NCI-H1105 (cell line): Measurements from ENCODE around the gene PTPRD.

ENCODE experiments used
- DNase-seq: peaks from one replicate; lab custom pipeline; 2025; lab: John Stamatoyannopoulos, UW

PTPRD gene

DNA sequence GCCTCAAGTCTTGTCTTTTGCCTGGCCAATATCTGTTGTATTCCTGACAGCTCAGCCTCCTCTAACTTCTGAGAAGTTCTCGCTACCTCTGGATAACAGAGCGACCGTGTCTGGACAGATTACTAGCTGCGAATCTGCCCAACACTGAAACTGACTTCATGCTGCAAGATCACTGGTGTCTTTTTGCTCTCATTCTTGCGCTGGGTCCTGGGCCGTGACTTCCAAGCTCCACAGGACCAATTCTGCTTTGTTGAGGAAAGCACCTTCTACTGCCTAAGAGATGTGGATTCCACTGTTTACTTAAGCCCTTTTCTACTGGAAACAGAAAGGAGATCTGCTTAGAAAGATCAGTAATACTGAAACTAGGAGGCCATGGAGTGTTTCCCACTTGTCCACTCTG, 1834.4 kb downstream of the PTPRD start:
- no peak for DNase-seq

DNA sequence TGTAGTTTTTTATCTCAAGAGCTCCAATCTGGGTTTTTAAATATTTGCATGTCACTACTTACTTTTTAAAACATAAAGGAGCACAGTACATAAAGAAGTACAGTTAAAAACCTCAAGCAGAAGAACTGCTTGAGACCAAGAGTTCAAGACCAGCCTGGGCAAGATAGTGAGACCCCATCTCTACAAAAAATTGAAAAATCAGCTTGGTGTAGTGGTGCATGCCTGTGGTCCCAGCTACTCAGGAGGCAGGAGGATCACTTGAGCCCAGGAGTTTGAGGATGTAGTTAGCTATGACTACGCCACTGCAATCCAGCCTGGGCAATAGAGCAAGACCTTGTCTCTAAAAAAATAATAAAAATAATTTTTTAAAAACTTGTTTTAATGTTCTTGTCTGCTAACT, 1840.5 kb downstream of the PTPRD start:
- DNase-seq: no peak

DNA sequence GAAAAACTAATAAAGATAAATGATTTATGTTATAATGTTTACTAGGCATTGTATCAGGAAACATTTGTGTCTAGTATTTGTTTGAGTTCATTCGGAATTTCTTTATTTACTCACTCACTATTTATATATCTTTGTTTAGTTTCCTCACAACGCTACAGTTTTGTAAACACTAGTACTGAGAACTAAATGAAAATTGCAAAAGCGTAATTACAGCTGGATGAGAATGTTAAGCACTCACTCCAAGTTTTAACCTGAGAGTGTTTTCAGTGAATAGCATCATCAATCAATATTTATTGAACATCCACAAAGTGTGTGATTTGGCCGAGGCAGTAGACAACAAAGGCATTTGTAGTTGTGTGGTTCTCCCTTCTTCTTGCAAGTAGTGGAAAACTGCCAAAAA, 1843.6 kb downstream of the PTPRD start:
- DNase-seq: peak; percentile 13

DNA sequence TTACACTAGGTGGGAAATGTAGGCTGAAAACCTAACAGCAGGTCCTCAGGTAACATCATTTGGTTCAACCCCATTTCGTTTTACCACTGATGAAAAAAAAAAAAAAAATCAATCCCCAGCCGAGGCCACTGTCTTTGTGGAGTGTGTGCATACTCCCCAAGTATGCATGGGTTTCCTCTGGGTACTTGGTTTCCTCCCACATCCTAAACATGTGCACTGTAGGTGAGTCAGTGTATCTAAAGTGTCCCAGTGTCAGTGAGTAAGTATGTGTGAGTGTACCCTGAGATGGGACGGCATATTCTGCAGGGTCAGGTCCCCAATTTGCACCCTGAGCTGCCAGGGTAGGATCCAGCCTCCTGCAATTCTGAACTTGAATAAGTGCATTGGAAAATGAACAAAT, 1846.7 kb downstream of the PTPRD start:
- no peak for DNase-seq

DNA sequence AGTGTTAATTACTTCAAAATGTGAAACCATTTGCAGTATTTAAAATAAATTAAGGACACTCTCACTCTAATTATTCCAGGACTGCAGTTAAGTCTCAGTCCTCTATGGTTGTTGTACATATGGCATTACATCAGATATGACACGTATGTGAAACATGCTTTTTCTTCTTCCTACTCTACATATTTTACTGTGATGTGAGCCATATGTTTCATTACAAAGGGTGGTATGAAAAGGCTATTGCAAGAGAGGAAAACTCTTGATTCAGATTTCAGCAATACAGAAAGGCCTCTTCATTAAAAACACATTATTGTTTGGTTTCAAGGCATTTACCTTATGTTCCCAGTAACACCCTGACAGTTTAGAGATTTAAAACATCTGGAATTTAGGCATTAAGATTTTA, 1848.8 kb downstream of the PTPRD start:
- DNase-seq: no peak

DNA sequence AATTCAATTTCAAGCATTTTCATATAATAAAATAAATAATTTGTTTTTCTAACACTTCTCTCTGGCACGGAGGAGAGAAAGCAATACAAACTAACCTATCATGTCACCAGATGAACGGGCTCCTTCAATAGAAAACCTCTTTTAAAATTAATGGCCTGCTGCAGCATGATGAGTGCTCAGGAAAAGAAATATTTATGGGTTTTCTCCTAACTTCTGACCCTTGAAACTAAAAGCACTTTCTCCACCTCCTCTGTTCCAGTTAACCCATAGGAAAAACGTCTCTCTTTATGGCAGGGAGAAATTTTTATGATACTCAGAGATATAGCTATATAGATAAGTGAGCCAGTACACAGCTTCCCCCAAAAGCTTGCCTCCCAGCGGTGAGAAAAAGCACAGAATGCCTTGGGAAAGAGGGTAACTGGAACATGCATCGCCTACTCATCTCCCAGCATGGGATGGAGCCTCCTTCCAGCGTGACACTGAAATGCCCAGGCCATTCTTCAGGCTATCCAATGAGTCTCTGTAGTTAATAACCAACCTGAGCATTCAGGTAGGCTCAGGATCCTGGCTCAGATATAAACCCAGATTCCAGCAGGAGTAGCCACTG, 1850.2 kb downstream of the PTPRD start:
- no peak for DNase-seq

DNA sequence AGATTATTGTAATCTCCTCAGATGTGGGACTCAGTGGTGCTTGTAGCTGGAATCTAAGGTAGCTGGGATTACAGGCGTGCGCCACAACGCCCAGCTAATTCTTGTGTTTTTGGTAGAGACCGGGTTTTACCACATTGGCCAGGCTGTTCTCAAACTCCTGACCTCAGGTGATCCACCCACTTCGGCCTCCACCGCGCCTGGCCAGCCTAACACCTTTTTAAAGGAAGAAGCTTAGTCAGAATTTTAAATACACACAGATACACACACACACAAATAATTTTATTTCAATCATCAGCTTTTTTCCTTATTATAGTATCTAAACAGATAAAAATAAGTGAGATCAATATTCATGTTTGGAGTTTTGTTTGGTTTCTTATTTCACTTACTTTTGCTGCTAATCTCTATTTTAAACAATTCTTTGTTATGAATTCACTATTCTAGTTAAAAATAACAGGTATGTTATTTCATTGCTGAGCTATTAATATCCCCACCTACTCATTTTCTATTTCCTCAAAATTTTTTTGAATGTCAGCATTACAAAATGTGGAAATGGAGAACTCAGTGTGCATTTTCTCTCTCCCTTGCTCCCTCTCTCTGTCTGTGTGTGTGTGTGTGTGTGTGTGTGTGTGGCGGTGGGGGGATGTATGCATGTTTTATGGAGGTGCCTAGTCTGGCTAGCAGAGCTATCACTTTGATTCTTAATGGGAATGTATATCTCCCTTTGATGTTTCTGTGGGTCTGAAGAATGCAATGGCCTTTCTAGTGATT, 1852.6 kb downstream of the PTPRD start:
- DNase-seq: no peak

DNA sequence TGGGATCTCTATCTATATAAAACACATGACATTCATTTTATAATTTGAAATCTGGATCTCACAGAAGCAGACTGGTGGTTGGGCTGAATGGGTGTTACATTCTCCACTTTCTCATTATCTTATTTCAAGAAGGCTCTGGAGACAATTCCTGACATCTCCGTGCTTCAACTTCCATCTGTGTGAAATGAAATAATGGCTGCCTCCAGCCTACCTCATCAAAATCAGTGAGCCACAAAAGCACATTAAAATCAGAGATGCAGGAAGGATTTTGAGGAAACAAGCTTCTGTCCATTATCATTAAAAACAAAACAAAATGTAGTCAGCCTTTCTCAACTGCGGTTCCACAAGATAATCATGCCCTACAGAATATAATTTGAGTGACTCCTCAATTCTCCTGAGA, 1854.9 kb downstream of the PTPRD start:
- DNase-seq: no peak

DNA sequence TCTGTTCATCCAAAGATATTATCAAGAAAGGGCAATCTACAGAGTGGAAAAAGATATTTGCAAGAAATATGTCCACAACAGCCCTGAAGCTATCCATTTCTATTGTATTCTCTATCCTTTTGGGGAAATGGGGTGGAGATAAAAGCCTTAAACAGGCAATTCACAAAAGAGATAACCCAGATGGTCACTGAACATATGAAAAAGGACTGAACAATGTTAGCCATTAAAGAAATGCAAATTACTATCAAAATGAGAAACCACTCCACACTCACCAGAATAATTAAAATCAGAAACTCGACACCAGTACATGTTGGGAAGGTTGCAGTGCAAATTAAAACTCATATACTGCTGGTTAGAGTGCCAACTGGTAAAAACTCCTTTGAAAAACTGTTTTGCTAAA, 1858.1 kb downstream of the PTPRD start:
- DNase-seq: no peak

DNA sequence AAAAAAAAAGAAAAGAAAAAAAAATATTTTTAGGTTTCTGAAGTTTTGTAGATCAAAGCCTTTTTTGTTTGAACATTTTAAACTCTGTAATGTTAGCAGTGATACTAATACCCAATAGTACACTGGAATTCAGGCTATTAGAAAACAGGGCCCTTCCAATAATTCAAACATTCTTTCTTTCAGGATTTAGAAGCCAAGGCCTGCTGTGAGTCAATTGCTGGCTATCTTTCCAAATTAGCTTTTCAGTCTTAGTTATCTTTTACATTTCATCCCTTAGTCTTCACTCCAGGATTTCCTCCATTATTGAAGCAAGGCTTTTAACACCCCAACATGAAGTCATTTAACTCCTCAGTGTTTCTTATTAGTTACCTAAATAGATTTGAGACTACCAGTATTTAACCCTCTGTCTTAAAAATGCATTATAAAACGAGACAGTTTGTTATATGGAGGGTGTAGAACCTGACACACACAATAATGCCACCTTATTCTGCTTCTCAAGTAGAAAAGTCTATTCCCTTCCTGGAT, 1861.3 kb downstream of the PTPRD start:
- DNase-seq: no peak

DNA sequence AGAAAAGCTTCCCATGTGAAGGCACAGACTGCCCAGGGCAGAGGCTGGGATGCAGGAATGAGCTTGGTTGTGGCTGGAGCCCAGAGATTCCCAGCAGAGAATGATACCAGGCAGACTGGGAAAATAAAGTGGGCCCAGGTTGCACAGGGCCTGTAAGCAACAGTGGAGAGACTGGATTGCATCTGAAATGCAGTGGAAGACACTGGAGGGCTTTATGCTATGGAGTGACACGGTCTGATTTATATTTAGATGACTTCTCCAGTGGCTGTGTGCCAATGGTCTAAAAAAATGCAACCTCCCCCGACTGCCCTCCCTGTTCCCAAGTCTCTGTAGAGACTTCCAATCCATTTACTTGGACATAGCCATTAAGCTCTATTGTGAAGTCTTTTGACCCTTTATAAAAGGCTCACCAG, 1862.2 kb downstream of the PTPRD start:
- no peak for DNase-seq

DNA sequence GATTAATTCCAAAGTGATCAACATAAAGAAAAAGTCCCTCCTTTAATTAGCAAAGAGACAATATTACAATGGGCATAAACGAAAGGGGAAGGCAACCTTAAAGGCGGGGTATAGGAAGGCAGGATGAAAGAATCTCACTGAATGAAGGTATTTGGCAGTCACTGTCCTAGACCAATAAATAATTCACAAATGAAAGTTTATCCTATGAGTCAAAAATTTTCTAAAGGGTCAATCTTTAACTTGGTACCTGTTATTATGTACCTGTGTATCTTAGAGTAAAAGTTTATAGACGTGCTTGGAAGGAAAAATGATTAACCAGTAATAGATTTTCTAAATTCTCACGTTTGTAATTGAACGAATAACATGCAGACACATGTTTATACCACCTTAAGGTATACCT, 1867.5 kb downstream of the PTPRD start:
- no peak for DNase-seq

DNA sequence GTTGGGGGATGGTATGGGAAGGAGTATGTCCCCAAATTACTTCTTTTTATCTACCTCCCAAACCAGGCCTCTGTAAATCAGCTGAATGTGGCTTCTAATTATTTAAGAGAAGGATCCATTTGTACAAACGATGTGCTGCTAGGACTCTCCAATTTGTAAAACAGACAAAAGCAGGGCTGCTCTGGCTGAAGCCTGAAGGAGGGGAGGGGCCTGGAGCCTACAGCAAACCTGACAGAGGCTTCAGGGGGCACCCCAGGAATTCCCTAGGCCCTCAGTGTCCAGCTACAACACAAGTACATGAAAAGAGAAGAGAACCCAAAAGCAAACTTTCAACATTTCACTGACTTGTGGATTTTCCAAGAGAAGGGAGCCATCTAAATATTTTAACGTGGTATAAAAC, 1873.9 kb downstream of the PTPRD start:
- DNase-seq: no peak

DNA sequence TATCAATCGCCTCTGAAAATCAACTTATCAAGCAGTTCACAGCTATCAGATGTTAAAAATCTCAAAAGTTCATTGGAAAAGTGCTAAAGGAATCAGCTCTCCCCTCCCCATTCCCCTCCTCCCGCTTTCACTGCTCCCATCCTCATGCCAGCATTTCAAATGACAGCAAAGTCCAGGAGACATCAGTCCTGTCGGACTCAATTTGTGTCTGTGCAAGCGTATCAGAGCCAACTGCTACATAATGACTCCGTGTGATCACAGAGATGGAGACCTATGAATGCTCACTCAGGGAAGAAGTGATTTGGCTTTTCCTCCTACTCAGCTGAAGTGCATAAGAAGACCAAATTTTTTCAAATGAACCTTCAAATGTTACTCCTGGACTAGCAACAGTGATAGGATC, 1876.0 kb downstream of the PTPRD start:
- DNase-seq: no peak

DNA sequence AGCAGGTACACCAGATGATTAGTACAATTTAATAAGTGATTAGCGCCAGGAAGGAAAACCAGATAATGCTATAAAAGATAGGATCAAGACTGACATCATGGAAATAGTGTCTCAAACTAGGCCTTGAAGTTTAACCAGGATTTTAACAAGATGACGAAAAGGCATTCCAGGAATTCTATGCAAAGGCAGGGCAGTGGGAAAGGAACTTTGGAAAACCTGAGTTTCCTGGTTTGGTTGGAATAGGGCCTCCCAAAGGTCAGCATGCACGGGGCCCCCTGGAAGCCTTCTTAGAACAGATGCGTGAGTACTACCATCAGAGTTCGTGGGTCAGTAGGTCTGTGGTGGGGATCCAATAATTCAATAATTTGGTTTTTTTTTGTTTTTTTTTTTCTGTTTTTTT, 1878.0 kb downstream of the PTPRD start:
- no peak for DNase-seq

DNA sequence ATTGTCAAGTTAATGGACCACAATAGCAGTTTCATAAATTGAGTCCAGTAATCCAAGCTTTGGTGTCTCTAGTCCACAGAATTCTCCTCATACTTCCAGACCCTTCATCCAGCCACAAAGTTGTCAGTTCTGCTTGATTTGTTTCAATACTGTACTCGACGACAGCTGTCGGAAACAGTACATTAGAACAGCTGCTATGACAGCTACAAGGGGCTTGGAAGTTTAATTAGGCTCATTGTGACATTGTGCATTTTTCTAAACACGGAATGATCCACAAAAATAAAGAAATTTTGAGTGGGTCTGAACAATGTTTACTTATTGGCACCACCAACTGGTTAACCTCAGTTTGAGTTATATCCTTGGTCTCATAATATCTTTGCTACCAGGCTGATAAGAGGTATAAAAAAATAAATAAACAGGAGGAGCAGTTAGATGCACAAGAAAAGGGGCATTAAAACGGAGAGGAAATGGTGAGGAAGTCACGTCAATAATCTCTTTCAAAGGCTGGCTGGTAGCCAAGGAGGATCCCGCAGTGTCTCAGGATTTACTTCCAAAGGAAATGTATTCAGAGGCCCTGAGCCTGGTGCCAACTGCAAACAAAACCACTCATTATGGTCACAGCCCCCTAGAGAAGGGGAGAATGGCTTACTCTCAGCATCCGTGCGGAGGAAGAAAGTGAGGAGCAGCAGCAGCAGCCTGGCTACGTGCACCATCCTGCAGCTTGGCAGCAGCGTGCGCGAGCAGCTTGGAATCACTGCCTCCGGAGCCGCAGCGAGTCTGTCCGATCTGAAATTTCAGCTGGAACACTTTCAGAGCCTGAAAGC, 1879.5 kb downstream of the PTPRD start:
- peak; percentile 89 for DNase-seq

DNA sequence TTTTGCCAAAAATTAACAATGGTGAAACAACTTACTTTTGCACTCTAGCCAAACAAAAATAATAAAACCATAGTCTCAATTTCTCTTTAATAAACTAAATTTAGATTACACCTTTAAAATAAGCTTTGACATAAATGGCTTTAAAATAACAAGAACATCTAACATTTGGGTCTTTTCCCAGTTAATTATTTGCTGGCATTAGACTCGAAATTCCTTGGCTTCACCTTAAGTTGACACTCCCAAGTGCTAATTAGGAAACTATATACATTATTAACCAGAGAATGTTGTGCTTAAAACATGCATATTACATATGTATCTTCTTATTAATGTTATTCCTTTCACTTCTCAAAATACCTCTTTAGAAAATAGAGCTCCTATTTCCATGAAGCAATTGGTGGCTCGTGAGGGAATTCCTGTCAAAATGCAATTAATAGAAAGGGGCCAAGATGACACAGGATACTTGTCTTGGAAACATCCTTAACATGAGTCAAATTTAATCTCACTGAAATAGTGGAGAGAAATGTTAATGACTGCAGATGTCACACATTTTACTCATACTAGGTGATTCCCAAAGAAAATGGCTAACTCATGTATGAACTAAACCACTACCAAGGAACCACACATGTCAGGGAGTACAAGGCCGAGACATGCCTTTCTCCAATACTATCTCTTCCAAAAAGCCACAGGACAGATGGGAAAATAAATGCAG, 1880.3 kb downstream of the PTPRD start:
- no peak for DNase-seq

DNA sequence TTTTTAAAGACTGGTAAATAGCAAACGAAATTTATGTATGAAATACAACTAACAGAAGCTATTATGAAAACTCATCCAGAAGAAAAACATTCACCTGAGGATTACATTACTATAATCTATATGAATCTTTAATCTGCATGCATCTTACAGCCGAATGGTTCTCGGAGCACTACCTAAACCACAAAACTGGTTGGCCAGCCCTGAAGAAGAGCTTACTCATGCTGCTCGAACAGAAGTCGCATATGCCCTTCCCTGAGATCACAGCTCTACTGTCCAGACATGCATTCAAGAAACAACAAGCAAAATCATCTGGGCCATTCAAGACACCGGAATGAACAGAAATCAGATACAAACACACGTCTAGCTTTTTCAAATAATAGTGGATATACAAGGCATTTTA, 1882.2 kb downstream of the PTPRD start:
- DNase-seq: no peak

DNA sequence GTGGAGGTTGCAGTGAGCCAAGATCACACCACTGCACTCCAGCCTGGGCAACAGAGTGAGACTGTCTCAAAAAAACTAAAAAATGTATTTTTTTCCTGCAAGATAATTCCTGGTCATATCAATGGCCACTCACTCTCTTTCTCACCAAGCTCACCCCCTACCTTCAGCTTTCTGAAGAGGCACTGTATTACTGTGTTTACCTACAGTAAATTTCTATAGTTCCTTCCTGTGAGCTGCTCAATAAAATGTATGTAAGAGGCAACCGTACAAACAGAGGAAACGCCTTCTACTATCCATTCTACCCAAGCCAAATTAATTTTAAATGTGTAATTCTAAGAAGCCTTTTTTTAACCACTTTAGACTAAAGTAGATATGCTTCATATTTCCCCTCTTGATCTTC, 1883.9 kb downstream of the PTPRD start:
- no peak for DNase-seq

DNA sequence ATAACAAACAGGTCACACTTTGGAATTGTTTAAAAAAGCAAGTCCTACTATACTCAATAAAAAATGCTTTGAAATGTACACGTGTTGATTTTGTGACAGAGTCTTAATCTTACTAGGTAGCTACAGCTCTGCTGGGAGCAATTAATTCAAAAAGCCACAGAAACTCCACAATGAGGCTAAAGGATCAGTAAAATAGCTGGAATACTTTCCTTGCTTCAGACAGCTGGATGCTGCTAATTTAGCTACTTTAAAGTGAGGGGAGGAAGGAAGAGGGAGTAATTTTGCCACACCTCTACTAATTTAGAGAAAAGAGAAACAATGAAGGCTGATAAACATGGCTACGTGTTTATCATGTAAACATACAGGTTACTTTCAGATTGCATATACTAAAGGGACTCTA, 1885.6 kb downstream of the PTPRD start:
- no peak for DNase-seq

DNA sequence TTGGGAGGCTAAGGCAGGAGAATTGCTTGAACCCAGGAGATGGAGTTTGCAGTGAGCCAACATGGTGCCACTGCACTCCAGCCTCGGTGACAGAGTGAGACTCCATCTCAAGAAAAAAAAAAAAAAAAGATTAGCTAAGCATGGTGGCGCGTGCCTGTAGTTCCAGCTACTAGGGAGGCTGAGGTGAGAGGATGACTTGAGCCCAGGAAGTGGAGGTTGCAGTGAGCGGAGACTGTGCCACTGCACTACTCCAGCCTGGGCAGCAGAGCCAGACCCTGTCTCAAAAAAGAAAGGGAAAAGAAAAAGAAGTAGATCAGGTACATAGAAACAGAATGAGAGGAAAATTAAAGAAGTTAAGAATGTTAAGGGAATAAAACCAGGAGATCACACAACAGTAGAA, 1886.1 kb downstream of the PTPRD start:
- no peak for DNase-seq

DNA sequence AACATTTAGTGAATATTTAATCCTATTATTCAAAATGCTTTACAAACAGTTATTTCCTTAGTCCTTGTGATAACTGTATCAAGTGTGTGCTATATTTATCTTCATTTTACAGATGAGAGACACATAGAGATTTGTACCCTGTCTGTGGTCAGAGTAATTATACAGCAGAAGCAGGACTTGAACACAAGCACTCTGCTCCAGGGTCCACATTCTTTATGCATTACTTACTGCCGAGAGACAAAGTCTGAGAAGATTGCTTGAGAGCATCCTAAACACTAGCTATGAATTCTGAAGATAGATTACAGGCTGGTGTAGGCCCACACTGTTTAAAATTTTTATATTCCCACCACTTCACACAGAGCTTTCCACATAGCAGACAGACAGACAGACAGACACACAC, 1887.2 kb downstream of the PTPRD start:
- DNase-seq: no peak
